ENCODE measurements around the gene P3H4.
A peak's percentile ranks its signal among the peaks of the same experiment; 100 is the strongest.
"Not testable (repeated sequence)": the region's sequence is repeated elsewhere in the genome, so short reads cannot be mapped to it uniquely, and the experiment has no call there.

Gene P3H4

DNA sequence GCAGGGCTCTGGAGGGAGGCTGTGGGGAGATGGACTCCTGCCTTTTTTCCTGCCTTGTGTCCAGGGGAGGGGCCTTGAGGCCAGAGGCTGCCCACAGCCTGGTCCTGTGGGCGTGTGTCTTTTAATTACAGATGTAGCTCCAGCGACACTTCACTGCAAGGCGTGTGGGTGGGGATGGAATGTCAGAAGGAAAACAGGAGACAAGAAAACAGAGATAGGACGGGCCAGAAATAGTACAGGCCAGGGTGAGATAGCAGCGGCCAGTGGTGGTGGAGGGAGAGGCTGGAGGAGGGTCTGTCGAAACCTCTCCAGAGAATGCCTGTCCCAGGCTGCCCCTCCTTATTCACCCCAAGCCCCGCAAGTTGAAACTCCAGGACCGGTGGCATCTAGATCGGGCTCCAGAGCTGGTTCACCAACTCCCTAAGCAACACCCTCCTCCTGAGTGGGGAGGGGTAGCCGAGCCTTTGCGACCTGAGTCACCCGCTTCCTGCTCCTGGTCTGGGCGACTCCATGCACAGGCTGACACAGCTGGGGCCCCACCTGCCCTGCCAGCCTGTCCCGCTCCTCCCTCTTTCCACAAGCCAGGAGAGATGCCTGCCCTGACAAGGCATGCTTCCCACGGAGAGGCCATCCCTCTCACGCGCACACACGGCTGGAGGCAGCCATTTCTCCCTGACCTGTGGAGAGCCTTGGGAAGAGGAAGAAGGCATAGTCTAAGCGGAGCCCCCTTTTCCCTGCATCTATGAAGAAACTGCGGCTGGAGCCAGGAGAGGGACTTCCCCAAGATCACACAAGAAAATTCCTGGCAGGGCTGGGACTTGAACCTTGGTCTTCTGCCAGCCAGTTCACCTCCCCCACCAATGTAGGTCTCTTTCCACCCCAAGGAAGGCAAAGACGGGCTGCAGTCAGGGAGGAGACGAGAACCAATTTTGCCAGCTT lies 18.6 kb downstream of the P3H4 start:
- DNase-seq (ENCODE audit: low spot score): no peak

DNA sequence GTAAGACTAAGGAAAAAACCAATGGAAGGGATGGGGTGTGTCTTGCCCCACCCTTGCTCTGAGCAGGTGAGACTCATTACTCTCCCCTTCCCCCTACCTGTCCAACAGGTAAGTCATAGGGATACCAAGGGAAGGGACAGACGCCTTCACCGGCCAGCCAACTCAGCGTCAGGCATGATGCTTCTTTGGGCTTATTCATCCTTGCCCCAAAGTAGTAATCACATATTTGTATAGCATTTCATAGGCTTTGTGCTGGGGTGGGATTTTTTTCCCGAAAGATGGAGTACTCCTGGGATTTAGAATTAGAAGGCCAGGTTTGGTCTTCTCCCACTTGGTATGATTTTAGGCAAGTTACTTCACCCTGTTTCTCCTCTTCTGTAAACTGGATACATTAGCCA lies 24.7 kb downstream of the P3H4 start:
- no peak for DNase-seq (ENCODE audit: low spot score)

GRCh38 chr17:41786227-41787020 lies 25.3 kb downstream of the P3H4 start, which contains the start of gene JUP:
JUP (minus strand) TSS chr17:41786711; CDS start chr17:41771854, 14,857 bp downstream.
- peak; percentile 87 for DNase-seq (ENCODE audit: low spot score)

GRCh38 chr17:41785859-41786226 lies 25.9 kb downstream of the P3H4 start:
- no peak for DNase-seq (ENCODE audit: low spot score)

GRCh38 chr17:41785091-41785858 lies 26.5 kb downstream of the P3H4 start:
- DNase-seq (ENCODE audit: low spot score): no peak

DNA sequence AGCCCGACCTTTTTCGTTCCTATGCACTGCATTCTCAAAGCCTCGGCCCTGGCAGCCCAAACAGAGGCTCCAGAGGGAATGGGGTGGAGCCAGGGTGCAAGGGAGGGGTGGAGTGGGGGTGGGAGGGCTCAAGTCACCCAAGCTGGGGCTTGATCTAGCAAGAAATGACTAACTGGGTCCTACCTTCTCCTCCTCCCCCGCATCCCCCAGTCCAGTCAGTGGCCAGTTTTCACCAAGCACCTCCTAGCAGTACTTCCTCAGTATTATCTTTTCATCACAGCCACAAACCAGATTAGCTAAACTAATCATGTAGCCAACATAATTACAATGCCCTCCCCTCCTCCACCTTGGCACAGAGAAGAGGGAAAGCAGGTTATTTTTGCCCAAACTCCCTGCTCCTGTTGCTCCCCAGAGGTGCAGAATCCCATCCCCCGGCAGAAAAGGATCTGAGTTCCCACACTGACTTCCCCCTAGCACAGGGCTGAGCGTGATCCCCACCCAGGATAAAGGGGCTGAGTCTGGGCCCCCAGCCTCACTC lies 27.5 kb downstream of the P3H4 start:
- no peak for DNase-seq (ENCODE audit: low spot score)

DNA sequence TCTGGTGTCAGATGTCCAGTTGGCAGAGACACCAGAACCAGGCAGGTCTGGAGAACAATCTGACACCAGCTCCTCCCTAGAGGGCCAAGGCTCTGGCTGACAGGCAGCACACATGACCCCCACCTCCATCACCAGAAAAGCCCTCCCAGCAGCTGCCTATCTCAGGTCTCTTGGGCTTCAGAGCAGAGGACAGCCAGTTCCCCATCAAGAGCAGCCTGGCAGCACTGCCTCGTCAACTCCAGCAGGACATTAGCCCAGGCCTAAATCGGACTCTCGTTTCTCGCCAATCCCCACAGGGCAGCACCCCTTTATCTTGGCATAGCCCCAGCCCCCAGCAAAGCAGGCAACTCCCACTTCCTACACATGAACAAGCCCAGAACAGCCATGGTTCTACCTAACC lies 29.6 kb downstream of the P3H4 start:
- no peak for DNase-seq (ENCODE audit: low spot score)

GRCh38 chr17:41781404-41782110 lies 30.2 kb downstream of the P3H4 start:
- DNase-seq (ENCODE audit: low spot score): no peak

DNA sequence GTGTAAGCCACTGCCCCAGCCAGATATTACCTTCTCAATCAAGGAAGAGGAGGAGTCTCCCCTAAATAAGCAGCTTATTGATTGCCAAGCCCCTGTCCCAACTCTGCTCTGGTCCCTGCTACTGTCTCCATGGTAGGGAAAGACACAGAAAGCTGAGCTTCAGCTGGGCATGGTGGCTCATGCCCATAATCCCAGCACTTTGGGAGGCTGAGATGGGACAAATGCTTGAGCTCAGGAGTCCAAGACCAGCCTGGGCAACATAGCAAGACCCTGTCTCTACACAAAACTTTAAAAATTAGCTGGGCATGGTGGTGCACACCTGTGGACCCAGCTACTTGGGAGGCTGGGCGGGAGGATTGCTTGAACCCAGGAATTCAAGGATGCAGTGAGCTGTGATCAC lies 31.8 kb downstream of the P3H4 start:
- no peak for DNase-seq (ENCODE audit: low spot score)

DNA sequence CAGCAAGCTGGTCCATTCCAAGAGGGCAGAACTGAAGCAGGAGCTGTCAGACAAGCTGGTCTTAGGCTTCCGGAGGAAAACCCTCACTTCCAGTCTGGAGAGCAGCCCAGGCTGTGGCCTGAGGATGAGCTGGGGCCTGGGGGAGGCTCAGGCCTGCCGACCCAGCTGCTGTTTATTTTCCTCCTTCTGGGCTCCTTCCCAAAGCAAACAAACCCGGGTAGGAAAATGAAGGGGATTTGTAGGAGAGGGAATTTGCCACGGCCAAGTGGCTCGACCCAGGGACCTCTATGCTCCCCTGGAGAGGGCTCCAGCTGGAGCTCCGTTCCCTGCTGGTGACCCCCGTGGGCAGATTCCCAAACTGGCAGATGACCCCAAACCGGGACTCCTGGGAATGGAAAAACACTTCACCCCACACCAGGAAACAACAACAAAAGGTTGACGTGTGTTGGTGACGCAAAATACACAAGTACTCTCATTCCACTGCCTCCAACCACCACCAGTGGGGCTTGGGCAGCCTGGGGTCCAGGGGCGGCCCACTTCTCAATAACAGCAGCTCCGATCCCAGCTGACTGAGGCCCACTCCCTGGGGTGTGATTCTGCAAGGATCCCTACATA lies 34.1 kb downstream of the P3H4 start:
- no peak for DNase-seq (ENCODE audit: low spot score)

- no peak for DNase-seq (ENCODE audit: low spot score)
Measured at GRCh38 chr17:41777157-41777573, 34.6 kb downstream of the P3H4 start.

GRCh38 chr17:41776262-41776900 lies 35.4 kb downstream of the P3H4 start:
- DNase-seq (ENCODE audit: low spot score): not testable (repeated sequence)

DNA sequence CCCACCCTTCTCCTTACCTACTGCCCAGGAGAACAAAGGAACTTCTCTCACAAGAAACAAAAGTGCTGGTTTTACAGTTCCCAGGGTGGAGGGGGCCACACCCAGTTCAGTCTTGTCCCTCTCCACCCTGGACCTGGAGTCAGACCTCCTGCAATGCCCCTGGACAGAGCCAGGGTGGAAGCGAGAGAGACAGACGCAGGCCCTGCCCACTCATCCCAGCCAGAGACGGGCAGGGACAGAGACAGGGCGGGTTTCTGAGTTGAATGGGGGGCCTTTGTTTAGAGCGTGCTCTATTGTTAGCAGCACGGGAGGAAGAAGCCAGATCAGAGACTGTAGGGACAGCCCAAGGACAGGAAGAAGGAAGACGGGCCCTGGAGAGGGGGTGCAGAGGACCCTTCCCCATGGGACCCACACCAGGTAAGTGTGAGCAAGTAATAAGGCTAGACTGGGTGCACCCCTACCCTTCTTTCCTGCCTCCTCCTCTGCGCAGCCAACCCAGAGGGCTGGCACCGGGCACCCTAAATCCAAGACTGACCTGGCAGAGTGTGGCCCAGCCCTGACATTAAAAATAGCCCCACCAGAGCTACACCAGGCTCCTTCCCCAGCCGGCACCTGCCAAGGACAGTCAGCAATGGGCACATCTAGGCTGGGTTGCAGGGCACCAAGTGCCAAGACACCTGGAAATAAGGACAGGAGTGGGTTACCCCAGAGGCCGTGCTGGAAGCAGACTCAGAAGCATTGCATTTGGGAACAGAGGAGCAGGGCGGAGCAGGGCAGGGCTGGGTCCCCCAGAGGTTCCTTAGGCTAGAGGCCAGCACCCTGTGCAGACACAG lies 36.1 kb downstream of the P3H4 start:
- DNase-seq (ENCODE audit: low spot score): no peak

GRCh38 chr17:41773731-41774193 lies 38.0 kb downstream of the P3H4 start:
- DNase-seq (ENCODE audit: low spot score): no peak

- no peak for DNase-seq (ENCODE audit: low spot score)
Measured at GRCh38 chr17:41773190-41773588, 38.6 kb downstream of the P3H4 start.

- DNase-seq (ENCODE audit: low spot score): no peak
Measured at GRCh38 chr17:41772586-41773189, 39.1 kb downstream of the P3H4 start.

- DNase-seq (ENCODE audit: low spot score): no peak
Measured at GRCh38 chr17:41772218-41772585, 39.5 kb downstream of the P3H4 start.

DNA sequence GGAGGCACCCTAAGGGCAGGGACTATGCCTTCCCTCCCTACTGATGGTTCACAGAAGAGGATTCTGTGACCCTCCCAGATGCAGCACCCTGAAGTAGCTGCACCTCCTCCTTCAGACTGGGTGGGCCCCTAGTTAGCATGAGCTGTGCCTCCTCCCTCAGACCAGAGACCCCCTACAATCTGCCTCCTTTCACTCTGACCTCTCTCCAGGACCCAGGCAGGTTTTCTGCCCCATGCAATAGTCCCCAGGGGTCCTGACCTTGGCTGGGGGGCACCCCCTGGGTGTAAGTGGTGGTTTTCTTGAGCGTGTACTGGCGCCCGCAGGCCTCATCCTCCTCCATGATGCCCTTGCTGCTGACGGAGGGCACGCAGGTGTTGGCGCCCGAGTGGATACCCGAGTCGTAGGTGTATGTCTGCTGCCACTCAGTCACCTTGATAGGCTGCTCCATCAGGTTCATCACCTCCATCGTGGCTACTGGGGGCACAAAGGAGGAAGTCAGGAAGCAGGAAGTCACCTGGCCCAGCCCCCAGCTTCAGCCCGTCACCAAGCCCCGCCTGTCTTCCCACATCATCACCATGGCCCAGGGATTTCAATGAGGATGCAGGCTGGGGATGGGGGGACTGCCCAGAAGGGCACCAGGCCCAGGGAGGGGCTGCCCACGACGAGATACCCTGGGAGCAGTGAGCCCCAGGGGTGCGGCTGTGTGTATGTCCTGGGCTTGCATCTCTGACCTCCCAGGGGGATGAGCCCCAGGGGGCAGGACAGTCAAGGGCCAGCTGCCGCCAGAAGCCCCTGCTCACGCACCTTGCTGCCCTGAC lies 40.2 kb downstream of the P3H4 start:
- DNase-seq (ENCODE audit: low spot score): no peak
